Esophagus muscularis mucosa (tissue), 3 donors: Measurements from ENCODE around the gene MYO7B.

Experiments used
- CTCF ChIP-seq, 3 experiments: fragments of 200-600 bp in 2 of 3; fragments of 450-650 bp in 1 of 3; sonication (generic) in 2 of 3; IDR thresholded peaks; one replicate each; pipeline ENCODE4 v1.5.1; 2017 to 2019; ENCODE audit warnings: antibody characterized with exemption in 3 of 3, mild to moderate bottlenecking in 2 of 3, moderate library complexity in 1 of 3
- POLR2A ChIP-seq: fragments of 450-650 bp; IDR thresholded peaks from one replicate; pipeline ENCODE4 v1.6.1; 2017; ENCODE audit warnings: antibody characterized with exemption, moderate library complexity, mild to moderate bottlenecking, low read depth
- POLR2AphosphoS5 ChIP-seq, 2 donors: sonication (generic); formaldehyde crosslinking; IDR thresholded peaks; one replicate each; pipeline ENCODE4 v1.6.1; 2017; ENCODE audit warnings: antibody characterized with exemption in 2 of 2

- no peak for TF ChIP-seq CTCF (IDR thresholded peaks at IDR 0.05)
- no peak for TF ChIP-seq POLR2A
- peak; percentile 80 to 86 for TF ChIP-seq POLR2AphosphoS5 (IDR thresholded peaks at IDR 0.05)
Observed at GRCh38 chr2:127651971-127652550, 116.6 kb downstream of the MYO7B start.
